HepG2 (cell line): Measurements from ENCODE around the gene RFXANK. TPM values are rescaled to one million over a fixed set of nuclear protein-coding genes. Genes with fewer than 3 reads are reported as not detected.

ENCODE experiments used
- FOXO1 ChIP-seq: sonication (generic); formaldehyde crosslinking; IDR thresholded peaks from 2 replicates; pipeline ENCODE4 v1.4.0; 2020; ENCODE audit warnings: missing genetic modification reagents
- GATAD2A ChIP-seq: IDR thresholded peaks from 2 replicates; pipeline ENCODE4 v1.6.1; 2016
- HOXD1 ChIP-seq: sonication (generic); formaldehyde crosslinking; IDR thresholded peaks from 2 replicates; pipeline ENCODE4 v1.5.0; 2020; ENCODE audit warnings: missing genetic modification reagents
- JARID2 ChIP-seq: sonication (generic); formaldehyde crosslinking; IDR thresholded peaks from 2 replicates; pipeline ENCODE4 v1.8.1; 2023; ENCODE audit warnings: missing genetic modification reagents, inconsistent platforms; ENCODE audit not compliant: insufficient replicate concordance
- JDP2 ChIP-seq: sonication (generic); formaldehyde crosslinking; IDR thresholded peaks from 2 replicates; pipeline ENCODE4 v1.8.1; 2022; ENCODE audit warnings: missing genetic modification reagents, borderline replicate concordance
- KAT8 ChIP-seq: IDR thresholded peaks from 2 replicates; pipeline ENCODE4 v1.6.1; 2016; ENCODE audit warnings: missing genetic modification reagents, missing compliant biosample characterization
- MXD4 ChIP-seq: IDR thresholded peaks from 2 replicates; pipeline ENCODE4 v1.6.1; 2016; ENCODE audit warnings: mild to moderate bottlenecking, missing biosample characterization, missing genetic modification reagents
- PAWR ChIP-seq: sonication (generic); formaldehyde crosslinking; IDR thresholded peaks from 2 replicates; pipeline ENCODE4 v1.4.0; 2020; ENCODE audit warnings: missing genetic modification reagents, mild to moderate bottlenecking, borderline replicate concordance
- RFX1 ChIP-seq: fragments of 450-650 bp; IDR thresholded peaks from 2 replicates; pipeline ENCODE4 v1.6.1; 2017
- SATB2 ChIP-seq: sonication (generic); formaldehyde crosslinking; IDR thresholded peaks from 2 replicates; pipeline ENCODE4 v1.5.0; 2020; ENCODE audit warnings: missing genetic modification reagents
- SP140L ChIP-seq: sonication (generic); formaldehyde crosslinking; IDR thresholded peaks from 2 replicates; pipeline ENCODE4 v1.4.0; 2020; ENCODE audit warnings: missing genetic modification reagents, borderline replicate concordance
- STAG1 ChIP-seq: sonication (generic); formaldehyde crosslinking; IDR thresholded peaks from 2 replicates; pipeline ENCODE4 v1.4.0; 2020; ENCODE audit warnings: missing genetic modification reagents
- THAP9 ChIP-seq: sonication (generic); formaldehyde crosslinking; IDR thresholded peaks from 2 replicates; pipeline ENCODE4; 2020; ENCODE audit warnings: missing genetic modification reagents, mild to moderate bottlenecking, borderline replicate concordance
- TIGD3 ChIP-seq: sonication (generic); formaldehyde crosslinking; IDR thresholded peaks from 2 replicates; pipeline ENCODE4 v1.5.1; 2020; ENCODE audit warnings: mild to moderate bottlenecking, missing genetic modification reagents, borderline replicate concordance
- TSC22D2 ChIP-seq: sonication (generic); formaldehyde crosslinking; IDR thresholded peaks from 2 replicates; pipeline ENCODE4 v1.5.1; 2020; ENCODE audit warnings: missing genetic modification reagents, mild to moderate bottlenecking, borderline replicate concordance
- ZBTB20 ChIP-seq: sonication (generic); formaldehyde crosslinking; IDR thresholded peaks from 2 replicates; pipeline ENCODE4 v1.8.1; 2023; ENCODE audit warnings: missing genetic modification reagents, low read depth, mild to moderate bottlenecking, borderline replicate concordance
- ZNF430 ChIP-seq: sonication (generic); formaldehyde crosslinking; IDR thresholded peaks from 2 replicates; pipeline ENCODE4 v1.9.0; 2021; ENCODE audit warnings: mild to moderate bottlenecking, missing genetic modification reagents
- ZNF530 ChIP-seq: sonication (generic); formaldehyde crosslinking; IDR thresholded peaks from 2 replicates; pipeline ENCODE4 v1.5.0; 2020; ENCODE audit warnings: low read depth, mild to moderate bottlenecking, missing genetic modification reagents
- ZNF556 ChIP-seq: sonication (generic); formaldehyde crosslinking; IDR thresholded peaks from 2 replicates; pipeline ENCODE4 v1.4.0; 2020; ENCODE audit warnings: mild to moderate bottlenecking, missing genetic modification reagents, borderline replicate concordance
- ZNF709 ChIP-seq: sonication (generic); formaldehyde crosslinking; IDR thresholded peaks from 2 replicates; pipeline ENCODE4 v1.5.0; 2020; ENCODE audit warnings: mild to moderate bottlenecking, missing genetic modification reagents
- ZNF777 ChIP-seq: sonication (generic); formaldehyde crosslinking; IDR thresholded peaks from 2 replicates; pipeline ENCODE4 v1.4.0; 2020; ENCODE audit warnings: missing genetic modification reagents
- polyA plus RNA-seq, 8 experiments: library from polyadenylated mRNA; depleted of rRNA in 3 of 8; stranded (reverse) in 7 of 8; unstranded in 1 of 8; fragments of >200 nt; fragmentation: Illumina TruSeq in 4 of 8; extraction: Trizol in 4 of 8; gene quantifications; 2 replicates each; pipeline versions ENCODE4 v1.2.1 to v1.2.3, GENCODE V29; 2011 to 2016; ENCODE audit warnings: low read depth in 4 of 8, missing spikeins in 1 of 8, mixed read lengths in 1 of 8; ENCODE audit not compliant: insufficient read depth in 1 of 8
- total RNA-seq, 5 experiments: library from RNA; depleted of rRNA; stranded (reverse); fragments of >200 nt; fragmentation: Illumina TruSeq; extraction: Trizol; gene quantifications; 2 replicates each; pipeline ENCODE4 v1.2.3, GENCODE V29; 2016; ENCODE audit warnings: low read depth in 1 of 5
- TF ChIP-seq, protein P1 (sequence below): IDR thresholded peaks from 2 replicates; pipeline ENCODE4 v1.6.1; 2016; ENCODE audit warnings: missing biosample characterization, missing genetic modification reagents, low read depth
- TF ChIP-seq, protein P2 (sequence below): sonication (generic); formaldehyde crosslinking; IDR thresholded peaks from 2 replicates; pipeline ENCODE4 v1.4.0; 2020; ENCODE audit warnings: missing genetic modification reagents

The RFXANK gene
- total and polyA plus RNA-seq, 2 of the 13 experiments (the other 11 are each of a cell fraction or from before 2014, with no cell fraction given), result 49.9 to 80.7 TPM

- TF ChIP-seq, protein P1, sequence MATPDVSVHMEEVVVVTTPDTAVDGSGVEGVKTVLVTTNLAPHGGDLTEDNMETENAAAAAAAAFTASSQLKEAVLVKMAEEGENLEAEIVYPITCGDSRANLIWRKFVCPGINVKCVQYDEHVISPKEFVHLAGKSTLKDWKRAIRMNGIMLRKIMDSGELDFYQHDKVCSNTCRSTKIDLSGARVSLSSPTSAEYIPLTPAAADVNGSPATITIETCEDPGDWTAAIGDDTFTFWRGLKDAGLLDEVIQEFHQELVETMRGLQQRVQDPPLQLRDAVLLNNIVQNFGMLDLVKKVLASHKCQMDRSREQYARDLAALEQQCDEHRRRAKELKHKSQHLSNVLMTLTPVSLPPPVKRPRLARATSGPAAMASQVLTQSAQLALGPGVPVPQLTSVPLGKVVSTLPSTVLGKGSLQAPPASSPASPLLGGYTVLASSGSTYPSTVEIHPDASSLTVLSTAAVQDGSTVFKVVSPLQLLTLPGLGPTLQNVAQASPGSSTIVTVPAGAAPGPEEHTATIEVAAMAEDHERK (CRISPR knock-in tag), result no peak
- TF ChIP-seq ZNF777 (CRISPR knock-in tag) (peak; percentile 53; the same call in 1 of the 2 replicates), ZBTB20 (CRISPR knock-in tag) (peak; percentile 63; the same call in 1 of the 2 replicates), RFX1 (no peak), KAT8 (CRISPR knock-in tag) (peak; percentile 50; the same call in 1 of the 2 replicates), GATAD2A (CRISPR knock-in tag) (peak; percentile 43; the same call in 1 of the 2 replicates), ZNF556 (CRISPR knock-in tag) (0 out of 2 replicates have a peak, but pooled peaks have one; percentile 27), MXD4 (peak; percentile 59; the same call in 1 of the 2 replicates), JARID2 (no peak), FOXO1 (CRISPR knock-in tag) (peak; percentile 36; the same call in 1 of the 2 replicates), SP140L (CRISPR knock-in tag) (no peak), ZNF709 (CRISPR knock-in tag) (peak; percentile 64; the same call in 1 of the 2 replicates), JDP2 (no peak), ZNF530 (CRISPR knock-in tag) (no peak), PAWR (CRISPR knock-in tag) (no peak), STAG1 (CRISPR knock-in tag) (0 out of 2 replicates have a peak, but pooled peaks have one; percentile 11), SATB2 (CRISPR knock-in tag) (peak; percentile 80; the same call in 1 of the 2 replicates), THAP9 (CRISPR knock-in tag) (0 out of 2 replicates have a peak, but pooled peaks have one; percentile 28), TIGD3 (CRISPR knock-in tag) (no peak), HOXD1 (peak; percentile 69; the same call in 1 of the 2 replicates), ZNF430 (CRISPR knock-in tag) (peak; percentile 60; the same call in 1 of the 2 replicates), TSC22D2 (CRISPR knock-in tag) (peak; percentile 98)
- TF ChIP-seq, protein P2, sequence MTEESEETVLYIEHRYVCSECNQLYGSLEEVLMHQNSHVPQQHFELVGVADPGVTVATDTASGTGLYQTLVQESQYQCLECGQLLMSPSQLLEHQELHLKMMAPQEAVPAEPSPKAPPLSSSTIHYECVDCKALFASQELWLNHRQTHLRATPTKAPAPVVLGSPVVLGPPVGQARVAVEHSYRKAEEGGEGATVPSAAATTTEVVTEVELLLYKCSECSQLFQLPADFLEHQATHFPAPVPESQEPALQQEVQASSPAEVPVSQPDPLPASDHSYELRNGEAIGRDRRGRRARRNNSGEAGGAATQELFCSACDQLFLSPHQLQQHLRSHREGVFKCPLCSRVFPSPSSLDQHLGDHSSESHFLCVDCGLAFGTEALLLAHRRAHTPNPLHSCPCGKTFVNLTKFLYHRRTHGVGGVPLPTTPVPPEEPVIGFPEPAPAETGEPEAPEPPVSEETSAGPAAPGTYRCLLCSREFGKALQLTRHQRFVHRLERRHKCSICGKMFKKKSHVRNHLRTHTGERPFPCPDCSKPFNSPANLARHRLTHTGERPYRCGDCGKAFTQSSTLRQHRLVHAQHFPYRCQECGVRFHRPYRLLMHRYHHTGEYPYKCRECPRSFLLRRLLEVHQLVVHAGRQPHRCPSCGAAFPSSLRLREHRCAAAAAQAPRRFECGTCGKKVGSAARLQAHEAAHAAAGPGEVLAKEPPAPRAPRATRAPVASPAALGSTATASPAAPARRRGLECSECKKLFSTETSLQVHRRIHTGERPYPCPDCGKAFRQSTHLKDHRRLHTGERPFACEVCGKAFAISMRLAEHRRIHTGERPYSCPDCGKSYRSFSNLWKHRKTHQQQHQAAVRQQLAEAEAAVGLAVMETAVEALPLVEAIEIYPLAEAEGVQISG (CRISPR knock-in tag), result peak; percentile 75
Observed at GRCh38 chr19:19214892-19215291, 22.8 kb downstream of the RFXANK start (continued).
